ENCODE results near the gene NDUFS7.

The NDUFS7 gene

GRCh38 chr19:1440418-1440801 lies 56.7 kb downstream of the NDUFS7 start:
- intact Hi-C loops (cut with micrococcal nuclease) = no loop called here

GRCh38 chr19:1441022-1441426 lies 57.3 kb downstream of the NDUFS7 start:
- peaks cover 11% of the 10 kb centered on the region for H3K27me3 Mint-ChIP-seq
- no peaks in the 10 kb centered on the region for H3K9me3 Mint-ChIP-seq
- H3K4me1 Mint-ChIP-seq (ENCODE audit: low read depth) = peaks cover 63% of the 10 kb centered on the region
- no peak overlapping the region for H3K4me3 Mint-ChIP-seq
- peaks cover 47% of the 10 kb centered on the region for H3K36me3 Mint-ChIP-seq (ENCODE audit: low read depth)
- H3K27ac Mint-ChIP-seq = no peak overlapping the region
- intact Hi-C loops (cut with micrococcal nuclease) = no loop called here

More at GRCh38 chr19:1440418-1440801, 56.7 kb downstream of the NDUFS7 start:
- Mint-ChIP-seq H3K27ac (no peak overlapping the region), H3K36me3 (ENCODE audit: low read depth) (peaks cover 54% of the 10 kb centered on the region), H3K27me3 (peaks cover 9% of the 10 kb centered on the region), H3K4me1 (ENCODE audit: low read depth) (peaks cover 65% of the 10 kb centered on the region), H3K9me3 (no peaks in the 10 kb centered on the region), H3K4me3 (peak overlapping the region; percentile 21)

DNA sequence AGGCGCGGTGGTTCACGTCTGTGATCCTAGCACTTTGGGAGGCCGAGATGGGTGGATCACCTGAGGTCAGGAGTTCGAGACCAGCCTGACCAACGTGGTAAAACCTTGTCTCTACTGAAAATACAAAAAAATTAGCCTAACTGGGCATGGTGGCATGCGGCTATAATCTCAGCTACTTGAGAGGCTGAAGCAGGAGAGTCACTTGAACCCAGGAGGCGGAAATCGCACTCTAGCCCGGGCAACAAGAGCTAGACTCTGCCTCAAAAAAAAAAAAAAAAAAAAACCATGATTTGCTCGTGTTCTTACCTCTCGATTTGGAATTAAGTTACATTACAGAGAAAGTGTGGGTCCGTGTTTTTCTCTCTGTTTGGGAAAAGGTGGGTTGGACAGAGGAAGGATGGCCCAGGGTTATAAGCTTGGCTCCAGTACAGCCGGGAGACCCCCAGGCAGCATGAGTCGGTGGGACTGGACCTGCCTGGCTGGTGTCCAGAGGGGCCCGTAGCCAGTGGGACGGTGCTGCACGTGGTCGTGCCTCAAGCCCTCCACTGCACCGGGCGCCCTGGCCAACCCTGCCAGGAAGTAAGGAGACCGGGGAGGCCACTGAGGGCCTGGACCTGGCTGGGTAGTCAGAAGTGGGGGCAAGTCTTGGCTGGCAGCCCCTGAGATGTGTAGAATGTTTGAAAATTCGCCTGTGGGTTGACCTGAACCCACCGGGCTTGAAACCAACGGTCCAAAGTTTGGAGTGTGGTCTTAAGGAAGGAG lies 58.2 kb downstream of the NDUFS7 start:
- intact Hi-C loops (cut with micrococcal nuclease) = no loop called here
- Mint-ChIP-seq H3K4me3 (no peak overlapping the region), H3K27ac (no peak overlapping the region), H3K9me3 (no peaks in the 10 kb centered on the region), H3K27me3 (peaks cover 17% of the 10 kb centered on the region), H3K36me3 (ENCODE audit: low read depth) (peaks cover 47% of the 10 kb centered on the region), H3K4me1 (ENCODE audit: low read depth) (peaks cover 58% of the 10 kb centered on the region)

Data from dendritic cell treated with granulocyte-macrophage colony-stimulating factor and Interleukin-4, amounts not matched to agents 40 ng/mL and 50 ng/mL, for 4 days (primary cell).